Endothelial cell of umbilical vein (primary cell): ENCODE results near the gene PDE3B. TPM values are rescaled to one million over a fixed set of nuclear protein-coding genes. Genes with fewer than 3 reads are reported as not detected.

Experiments
- BruUV-seq: library from RNA; stranded (reverse); fragments of 400-500 nt; replicated peaks from 2 replicates; lab custom pipeline; 2021; lab: Mats Ljungman, UMichigan
- CTCF ChIA-PET: fragments of 300-600, 350-600 bp; sonication (Branson Sonifier 250); formaldehyde crosslinking; loops from one replicate; lab custom pipeline; 2021; ENCODE audit warnings: antibody characterized with exemption, inconsistent platforms; lab: Charles Lee
- POLR2A ChIA-PET: fragments of 300-600, 350-600 bp; sonication (Branson Sonifier 250); formaldehyde crosslinking; loops from one replicate; lab custom pipeline; 2021; ENCODE audit warnings: antibody characterized with exemption, inconsistent platforms; lab: Charles Lee
- DNase-seq: peaks from one replicate; pipeline ENCODE4 v3.0.0-alpha.2; 2011; ENCODE audit warnings: low read depth, low spot score
- FAIRE-seq: peaks from 2 replicates; lab custom pipeline; 2011; peaks lifted over from hg19 to GRCh38; lab: Jason Lieb, UNC
- H2AFZ ChIP-seq: 2 replicates; pipeline ENCODE4 v1.6.0; 2012; ENCODE audit warnings: low read depth, low read length, control low read depth, inconsistent platforms
- H3K27ac ChIP-seq: 2 replicates; pipeline ENCODE4 v1.5.1; 2011; ENCODE audit warnings: low read depth, mild to moderate bottlenecking, control low read depth, low read length, moderate library complexity; ENCODE audit not compliant: insufficient read depth
- H3K27me3 ChIP-seq, 2 experiments: 2 replicates each; pipeline versions ENCODE4 v1.6.0 to v1.6.1; 2011; ENCODE audit warnings: low read length in 2 of 2, mixed read lengths in 1 of 2; ENCODE audit not compliant: control insufficient read depth in 2 of 2, insufficient read depth in 2 of 2
- H3K36me3 ChIP-seq, 2 experiments: 2 replicates in 1 of 2; 3 replicates in 1 of 2; pipeline ENCODE4 v1.5.1; 2011; ENCODE audit warnings: low read length in 2 of 2, mild to moderate bottlenecking in 1 of 2, moderate library complexity in 1 of 2; ENCODE audit not compliant: control insufficient read depth in 2 of 2, insufficient read depth in 2 of 2; ENCODE audit errors: extremely low read depth in 1 of 2
- H3K4me1 ChIP-seq: 3 replicates; pipeline ENCODE4 v1.5.1; 2011; ENCODE audit warnings: mild to moderate bottlenecking, low read length; ENCODE audit not compliant: control insufficient read depth, insufficient read depth; ENCODE audit errors: extremely low read depth
- H3K4me2 ChIP-seq: 2 replicates; pipeline ENCODE4 v1.6.1; 2011; ENCODE audit warnings: low read length, control low read depth, mixed read lengths; ENCODE audit not compliant: insufficient read depth
- H3K4me3 ChIP-seq, 3 experiments: fragments of 200-600 bp in 1 of 3; sonication (generic), shearing (Covaris generic) in 1 of 3; replicated peaks in 1 of 3; 2 replicates each; pipeline ENCODE4 v1.5.1; 2011 to 2016; ENCODE audit warnings: control low read depth in 3 of 3, low read length in 3 of 3, mild to moderate bottlenecking in 2 of 3, inconsistent platforms in 1 of 3, low read depth in 1 of 3, moderate library complexity in 1 of 3; ENCODE audit not compliant: insufficient read depth in 1 of 3
- H3K79me2 ChIP-seq: 2 replicates; pipeline ENCODE4 v1.6.0; 2012; ENCODE audit warnings: low read length, inconsistent platforms; ENCODE audit not compliant: control insufficient read depth, insufficient read depth
- H3K9ac ChIP-seq: replicated peaks from 2 replicates; pipeline ENCODE3; 2011; ENCODE audit warnings: low read length, control low read depth; ENCODE audit not compliant: insufficient read depth; ENCODE audit errors: extremely low read depth
- H3K9me1 ChIP-seq: replicated peaks from 3 replicates; pipeline ENCODE4 v1.6.0; 2011; ENCODE audit warnings: mild to moderate bottlenecking, low read length; ENCODE audit not compliant: control insufficient read depth, insufficient read depth; ENCODE audit errors: extremely low read depth
- H3K9me3 ChIP-seq: replicated peaks from 2 replicates; pipeline ENCODE4 v1.5.1; 2012; ENCODE audit warnings: low read length, inconsistent platforms; ENCODE audit not compliant: control insufficient read depth, insufficient read depth
- H4K20me1 ChIP-seq: replicated peaks from 2 replicates; pipeline ENCODE3; 2011; ENCODE audit warnings: mild to moderate bottlenecking, low read length; ENCODE audit not compliant: control insufficient read depth, insufficient read depth; ENCODE audit errors: extremely low read depth
- CTCF ChIP-seq, 2 donors: IDR thresholded peaks; 1 replicate in 1 of 2; 2 replicates in 1 of 2; pipeline ENCODE4 v1.5.1; 2011; ENCODE audit warnings: low read length in 2 of 2, mild to moderate bottlenecking in 2 of 2, moderate library complexity in 2 of 2, control low read depth in 1 of 2, inconsistent platforms in 1 of 2, low read depth in 1 of 2; ENCODE audit not compliant: insufficient read depth in 1 of 2; ENCODE audit errors: extremely low read depth in 1 of 2
- EZH2 ChIP-seq: IDR thresholded peaks from 2 replicates; pipeline ENCODE4 v1.6.1; 2012; ENCODE audit warnings: borderline replicate concordance, low read depth, mild to moderate bottlenecking, moderate library complexity, low read length, inconsistent platforms; ENCODE audit not compliant: severe bottlenecking
- JUN ChIP-seq: IDR thresholded peaks from 2 replicates; pipeline ENCODE4 v1.6.1; 2011; ENCODE audit warnings: borderline replicate concordance, low read depth; ENCODE audit not compliant: insufficient read length, insufficient read depth
- MAX ChIP-seq: IDR thresholded peaks from 2 replicates; pipeline ENCODE4 v1.6.1; 2011; ENCODE audit not compliant: insufficient read depth, insufficient read length
- dilution Hi-C: fragments of 300-500 bp; cut with MboI; formaldehyde crosslinking; loops from one replicate; pipeline ENCODE4 v1.15.0; 2019; ENCODE audit warnings: low sequenced_read_pairs; ENCODE audit not compliant: extremely low pct_ligation_motif_present
- intact Hi-C: fragments of 100-400 bp; cut with micrococcal nuclease; formaldehyde crosslinking; loops from one replicate; pipeline ENCODE4 v1.10.0; 2022
- polyA plus RNA-seq, 4 experiments: library from polyadenylated mRNA; depleted of rRNA in 3 of 4; stranded (reverse) in 3 of 4; unstranded in 1 of 4; fragments of >200 nt; gene quantifications; 2 replicates each; pipeline versions ENCODE4 v1.2.1 to v1.2.3, GENCODE V29; 2011 to 2012; ENCODE audit warnings: missing spikeins in 1 of 4
- total RNA-seq: library from RNA; stranded (reverse); gene quantifications from 2 replicates; pipeline ENCODE4 v1.2.3, GENCODE V29; 2021

PDE3B gene
- total and polyA plus RNA-seq, 2 donors (not counting 3 experiments of a cell fraction or from before 2014, with no cell fraction given): 0.26 to 1.9 TPM

DNA sequence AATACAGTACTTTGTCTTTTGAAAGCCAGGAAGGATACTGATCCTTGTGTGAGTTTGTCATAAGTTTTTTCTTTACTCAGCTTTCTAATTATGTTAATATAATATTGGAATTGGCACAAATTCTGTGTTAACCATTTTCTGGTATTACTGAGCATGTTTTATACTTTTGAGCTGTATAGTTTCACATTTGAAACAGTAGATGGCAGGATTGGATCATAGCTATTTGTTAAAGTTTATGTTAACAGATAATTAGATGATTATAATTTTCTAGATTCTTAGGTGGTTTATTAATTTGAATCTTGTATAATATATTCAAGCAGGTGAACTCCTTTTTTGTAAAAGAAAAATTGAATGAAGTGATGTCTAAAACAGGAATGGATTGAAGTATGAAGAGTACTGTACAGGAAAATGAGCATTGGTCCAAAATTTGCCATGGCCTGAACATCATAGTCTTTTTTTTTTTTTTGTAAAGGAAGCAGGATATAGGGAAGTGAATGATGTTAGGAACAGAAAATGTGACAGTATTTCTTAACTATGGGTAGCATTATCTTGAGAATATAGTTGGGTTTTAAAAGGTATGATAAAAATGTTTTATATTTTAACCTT lies 146.4 kb downstream of the PDE3B start:
- Histone ChIP-seq H3K36me3 (no peaks in the 10 kb centered on the region), H3K79me2 (no peaks in the 10 kb centered on the region), H3K4me3 (no peak overlapping the region), H3K4me2 (no peak overlapping the region), H3K27ac (no peak overlapping the region), H3K9me1 (no peaks in the 10 kb centered on the region), H3K9me3 (no peaks in the 10 kb centered on the region), H2AFZ (no peak overlapping the region), H3K9ac (no peak overlapping the region), H3K27me3 (no peaks in the 10 kb centered on the region), H3K4me1 (peaks cover 21% of the 10 kb centered on the region), H4K20me1 (no peaks in the 10 kb centered on the region)
- no peak for TF ChIP-seq JUN
- TF ChIP-seq MAX: no peak
- no peak for TF ChIP-seq EZH2
- TF ChIP-seq CTCF (IDR thresholded peaks at IDR 0.05; ENCODE audit: extremely low read depth in 1 of 2, insufficient read depth in 1 of 2, low read depth in 1 of 2, low read length in 2 of 2): peak; percentile 20 to 26
- no TSS peak for BruUV-seq
- DNase-seq (peak; percentile 27), FAIRE-seq (no peak)
- ChIA-PET POLR2A (interaction anchor here (0.6 to 1.0 kb wide), 2 partner anchors 117 to 861 kb away, joined by 5 to 10 read pairs; no protein-coding TSS in a partner anchor), CTCF (interaction anchor here (0.6 to 5.0 kb wide), 51 partner anchors 9 to 1824 kb away, joined by 3 to 833 read pairs (median 5); partner anchors contain the start of gene CYP2R1)
- dilution Hi-C loops (no loop called here), intact Hi-C loops (loop anchor here (1.0 to 5.0 kb wide), 4 partner anchors 117 to 418 kb away; partner anchors contain the start of gene PDE3B)
